Activated T-cell treated with anti-CD3 and anti-CD28 coated beads, Interleukin-2, amount 50 U/mL, for 1 hour (primary cell): Measurements from ENCODE around the gene P2RX7.
A peak's percentile ranks its signal among the peaks of the same experiment; 100 is the strongest.
"Not testable (repeated sequence)": the region's sequence is repeated elsewhere in the genome, so short reads cannot be mapped to it uniquely, and the experiment has no call there.

Source experiments
- DNase-seq: peaks from one replicate; pipeline ENCODE4 v3.0.0-alpha.2; 2020

Gene P2RX7

DNA sequence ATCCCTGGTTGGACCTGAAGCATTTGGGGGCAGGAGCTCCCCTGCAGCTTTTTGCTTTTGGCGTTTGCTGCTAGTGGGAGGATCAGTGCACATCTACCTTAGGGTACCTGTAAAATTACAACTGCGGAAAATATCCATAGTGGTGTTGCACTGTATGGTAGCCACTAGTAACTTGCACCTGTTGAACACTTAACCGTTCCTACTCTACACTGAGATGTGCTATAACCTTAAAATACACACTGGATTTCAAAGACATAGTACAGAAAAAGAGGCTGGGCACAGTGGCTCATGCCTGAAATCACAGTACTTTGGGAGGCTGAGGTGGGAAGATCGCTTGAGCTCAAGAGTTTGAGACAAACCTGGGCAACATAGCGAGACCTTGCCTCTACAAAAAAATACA lies 80.2 kb downstream of the P2RX7 start:
- DNase-seq: no peak

DNA sequence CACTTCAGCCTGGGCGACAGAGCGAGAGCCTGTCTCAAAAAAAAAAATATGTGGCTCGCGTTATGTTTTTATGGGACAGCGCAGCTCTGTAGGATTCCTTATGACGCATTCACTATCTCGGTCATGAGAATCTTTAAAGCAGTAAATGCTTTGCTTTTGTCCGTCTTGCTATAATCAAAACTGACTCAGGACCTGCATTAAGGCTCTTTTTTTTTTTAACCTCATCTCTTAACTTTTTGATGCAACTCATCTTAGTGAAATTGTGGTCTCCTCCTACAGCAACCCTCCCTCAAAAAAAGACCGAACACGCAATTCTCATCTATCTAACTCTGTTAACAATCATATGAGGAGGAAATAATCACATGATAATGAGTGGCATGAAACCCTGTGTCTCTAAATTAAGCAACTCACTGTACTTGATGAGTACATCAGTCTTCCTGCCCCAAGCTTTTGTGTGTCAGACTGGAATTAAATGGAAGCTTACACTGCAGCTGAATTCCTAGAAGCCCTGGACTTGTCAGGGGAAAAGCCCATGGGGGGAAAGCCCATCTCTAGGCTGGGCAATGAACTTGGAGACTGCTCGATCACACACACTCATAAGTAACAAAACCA lies 81.6 kb downstream of the P2RX7 start:
- DNase-seq: no peak

DNA sequence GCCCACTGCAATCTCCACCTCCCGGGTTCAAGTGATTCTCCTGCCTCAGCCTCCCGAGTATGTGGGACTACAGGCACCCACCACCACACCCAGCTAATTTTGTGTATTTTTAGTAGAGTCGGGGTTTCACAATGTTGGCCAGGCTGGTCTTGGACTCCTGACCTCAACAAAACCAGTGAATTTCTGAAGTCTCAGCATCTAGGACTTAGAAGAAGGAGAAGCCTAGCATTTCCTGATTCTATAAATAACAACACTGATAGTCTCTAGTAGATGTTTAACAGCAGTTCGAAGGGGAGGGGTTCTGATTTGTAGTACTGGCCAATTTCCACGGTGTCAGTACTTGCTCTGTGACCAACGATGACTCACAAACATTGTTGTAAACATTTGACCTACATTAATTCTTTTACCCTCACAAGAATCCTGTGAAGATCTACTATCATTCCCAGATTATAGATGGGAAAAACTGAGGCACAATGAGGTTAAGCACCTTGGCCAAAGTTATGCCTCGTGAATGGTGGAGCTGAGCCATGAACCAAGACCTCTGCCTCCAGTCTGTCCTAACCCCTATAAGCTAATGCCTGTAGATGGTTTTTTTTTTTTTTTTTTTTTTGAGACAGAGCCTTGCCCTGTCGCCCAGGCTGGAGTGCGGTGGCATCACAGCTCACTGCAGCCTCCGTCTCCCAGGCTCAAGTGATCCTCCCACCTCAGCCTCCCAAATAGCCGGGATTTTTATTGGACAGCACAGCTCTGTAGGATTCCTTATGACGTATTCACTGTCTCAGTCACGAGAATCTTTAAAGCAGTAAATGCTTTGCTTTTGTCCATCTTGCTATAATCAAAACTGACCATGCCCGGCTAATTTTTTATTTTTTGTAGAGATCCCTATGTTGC lies 82.4 kb downstream of the P2RX7 start:
- no peak for DNase-seq

DNA sequence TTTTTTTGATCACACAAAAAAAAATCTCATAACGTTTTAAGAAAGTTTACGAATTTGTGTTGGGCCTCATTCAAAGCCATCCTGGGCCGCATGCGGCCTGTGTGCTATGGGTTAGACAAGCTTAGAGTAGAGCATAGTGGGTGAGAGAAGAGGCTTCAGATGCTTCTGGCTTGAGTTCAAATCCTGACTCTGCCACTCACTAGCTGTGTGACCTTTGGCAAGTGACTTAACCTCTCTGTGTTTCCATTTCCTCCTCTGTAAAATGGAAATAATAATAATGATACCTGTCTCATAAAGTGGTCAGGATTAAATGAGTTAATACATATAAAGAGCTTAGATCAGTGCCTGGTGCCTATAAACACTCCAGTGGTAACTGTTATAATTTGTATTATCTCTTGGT lies 83.4 kb downstream of the P2RX7 start:
- DNase-seq: no peak

DNA sequence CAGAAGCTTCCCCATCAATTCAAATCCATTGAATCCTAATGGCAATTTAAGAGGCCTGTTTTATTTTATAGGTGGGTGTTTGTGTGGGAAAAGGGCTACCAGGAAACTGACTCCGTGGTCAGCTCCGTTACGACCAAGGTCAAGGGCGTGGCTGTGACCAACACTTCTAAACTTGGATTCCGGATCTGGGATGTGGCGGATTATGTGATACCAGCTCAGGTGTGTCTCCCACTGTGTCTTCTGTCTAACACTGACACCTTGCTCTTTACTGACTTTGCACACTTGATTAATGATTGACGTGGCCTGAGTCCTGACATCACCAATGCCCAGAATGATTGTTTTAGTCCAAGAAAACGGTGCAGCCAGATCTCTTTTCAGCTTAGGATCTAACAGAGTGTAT lies 84.4 kb downstream of the P2RX7 start:
- no peak for DNase-seq

DNA sequence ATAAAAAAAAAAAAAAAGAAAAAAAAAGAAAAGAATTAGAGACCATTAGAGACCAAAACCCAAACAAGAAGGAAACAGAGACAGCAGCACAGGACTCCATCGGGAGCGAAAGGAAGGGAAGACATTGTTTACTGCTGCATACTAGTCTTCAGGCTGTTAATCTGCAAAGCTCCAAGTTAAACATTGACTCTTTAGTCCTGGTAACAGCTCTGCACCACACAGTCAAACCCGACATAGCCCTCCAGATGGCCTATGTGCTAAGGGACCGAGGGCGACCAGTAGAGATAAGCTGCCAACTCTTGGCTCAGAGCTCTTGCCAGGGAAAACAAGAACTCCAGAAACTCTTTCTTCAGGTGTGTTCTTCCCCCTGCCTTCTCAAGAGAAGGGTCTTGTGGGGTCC lies 85.1 kb downstream of the P2RX7 start:
- DNase-seq: no peak

DNA sequence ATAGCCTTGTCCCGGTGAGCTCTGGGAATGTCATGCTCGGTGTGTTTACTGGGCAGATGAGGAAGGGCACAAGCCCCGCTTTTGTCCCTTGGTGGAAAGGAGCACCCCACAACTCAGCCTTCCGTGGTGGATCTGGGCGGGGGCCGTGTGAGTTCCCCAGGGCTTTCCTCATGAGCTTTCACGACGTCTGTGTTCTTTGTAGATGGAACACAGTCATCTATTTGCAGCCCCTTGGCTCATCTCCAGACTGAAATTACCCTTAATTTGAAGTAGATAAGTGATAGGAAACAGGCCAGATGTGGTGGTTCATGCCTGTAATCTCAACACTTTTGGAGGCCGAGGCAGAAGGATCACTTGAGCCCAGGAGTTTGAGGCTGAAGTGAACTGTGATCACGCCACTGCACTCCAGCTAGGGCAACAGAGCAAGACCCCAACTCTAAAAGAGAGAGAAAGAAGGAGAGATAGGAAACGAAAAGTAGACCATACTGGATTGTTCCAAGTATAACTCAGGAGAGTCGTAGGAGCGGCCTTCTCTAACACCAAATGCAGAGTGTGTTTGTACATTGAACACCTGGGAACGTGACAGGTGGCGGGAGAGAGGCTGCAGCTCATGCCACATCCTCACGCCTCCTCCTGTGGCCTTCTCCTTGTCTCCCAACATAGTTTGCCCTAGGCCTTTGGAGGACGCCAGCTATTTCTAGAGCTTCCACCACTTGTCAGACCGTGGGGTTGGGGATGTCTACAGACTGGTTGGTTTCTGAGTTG lies 86.1 kb downstream of the P2RX7 start:
- no peak for DNase-seq

DNA sequence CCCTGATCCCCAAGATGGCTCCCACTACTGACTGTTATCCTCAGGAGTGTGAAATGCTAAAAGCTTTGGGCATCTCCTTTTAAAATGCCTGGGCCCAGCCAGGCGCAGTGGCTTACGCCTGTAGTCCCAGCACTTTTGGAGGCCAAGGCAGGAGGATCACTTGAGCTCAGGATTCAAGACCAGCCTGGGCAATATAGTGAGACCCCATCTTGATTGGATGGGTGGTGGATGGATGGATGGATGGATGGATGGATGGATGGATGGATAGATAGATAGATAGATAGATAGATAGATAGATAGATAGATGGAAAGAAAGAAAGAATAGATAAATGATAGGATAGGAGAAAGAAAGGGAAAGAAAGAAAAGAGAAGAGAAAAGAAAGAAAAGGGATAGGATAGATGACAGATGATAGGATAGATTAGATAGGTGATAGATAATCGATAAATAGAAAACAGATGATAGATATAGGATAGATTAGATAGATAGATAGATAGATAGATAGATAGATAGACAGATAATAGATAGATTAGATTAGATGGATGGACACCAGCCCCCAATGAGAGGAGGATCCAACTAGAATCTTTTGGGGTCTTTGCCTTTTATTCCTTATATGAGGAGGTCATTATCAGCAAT lies 86.8 kb downstream of the P2RX7 start:
- no peak for DNase-seq

DNA sequence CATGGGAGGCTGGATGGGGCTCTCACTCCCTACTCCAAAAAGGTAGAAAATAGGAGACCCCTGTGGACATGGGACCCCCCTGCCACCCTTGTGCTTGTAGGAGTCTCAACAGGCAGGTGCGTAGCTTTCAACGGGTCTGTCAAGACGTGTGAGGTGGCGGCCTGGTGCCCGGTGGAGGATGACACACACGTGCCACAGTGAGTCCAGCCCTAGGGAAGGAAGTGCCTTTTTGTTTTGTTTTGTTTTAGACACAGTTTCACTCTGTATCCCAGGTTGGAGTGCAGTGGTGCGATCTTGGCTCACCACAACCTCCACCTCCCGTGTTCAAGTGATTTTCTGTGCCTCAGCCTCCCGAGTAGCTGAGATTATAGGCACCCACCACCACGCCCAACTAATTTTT lies 90.2 kb downstream of the P2RX7 start:
- no peak for DNase-seq

DNA sequence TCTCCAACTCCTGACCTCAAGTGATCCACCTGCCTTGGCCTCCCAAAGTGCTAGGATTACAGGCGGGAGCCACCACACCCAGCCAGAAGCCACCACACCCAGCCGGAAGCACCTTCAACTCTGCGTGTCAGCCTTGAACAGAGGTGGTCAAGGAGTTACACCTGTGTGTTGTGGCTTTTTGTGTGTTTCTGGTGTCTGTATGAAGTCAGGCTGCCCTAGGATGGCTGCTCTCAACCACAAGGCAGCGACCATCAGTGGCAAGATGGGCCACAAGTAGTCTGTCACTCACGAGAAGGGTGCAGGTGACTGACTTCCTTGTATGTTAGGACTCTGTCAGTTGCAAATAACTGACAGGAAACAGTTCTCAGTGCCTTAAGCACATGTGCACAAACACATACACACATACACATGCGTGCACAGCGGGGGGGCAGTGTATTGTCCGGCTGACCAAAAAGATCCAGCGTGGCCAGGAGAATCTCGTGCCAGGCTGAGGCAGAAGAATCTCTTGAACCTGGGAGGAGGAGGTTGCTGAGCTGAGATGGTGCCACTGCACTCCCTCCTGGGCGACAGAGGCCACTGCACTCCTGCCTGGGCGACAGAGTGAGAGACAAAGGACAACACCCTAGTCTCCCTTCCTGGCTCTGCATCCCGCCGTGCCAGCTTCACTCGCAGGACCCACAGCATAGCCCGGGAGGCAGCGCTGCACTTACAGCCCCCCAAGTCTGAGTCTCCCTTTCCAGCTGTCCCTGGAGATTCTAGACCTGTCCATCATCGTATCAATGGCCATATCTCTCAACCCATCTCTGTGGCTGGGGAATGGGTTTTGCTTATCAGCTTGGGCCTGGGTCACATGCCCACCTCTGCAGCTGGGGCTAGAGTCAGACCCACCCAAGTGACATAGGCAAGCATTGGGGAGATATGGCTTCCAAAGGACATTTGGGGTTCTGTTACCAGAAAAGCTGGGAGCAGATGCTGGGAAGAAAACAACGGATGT lies 90.9 kb downstream of the P2RX7 start:
- peak; percentile 51 for DNase-seq

DNA sequence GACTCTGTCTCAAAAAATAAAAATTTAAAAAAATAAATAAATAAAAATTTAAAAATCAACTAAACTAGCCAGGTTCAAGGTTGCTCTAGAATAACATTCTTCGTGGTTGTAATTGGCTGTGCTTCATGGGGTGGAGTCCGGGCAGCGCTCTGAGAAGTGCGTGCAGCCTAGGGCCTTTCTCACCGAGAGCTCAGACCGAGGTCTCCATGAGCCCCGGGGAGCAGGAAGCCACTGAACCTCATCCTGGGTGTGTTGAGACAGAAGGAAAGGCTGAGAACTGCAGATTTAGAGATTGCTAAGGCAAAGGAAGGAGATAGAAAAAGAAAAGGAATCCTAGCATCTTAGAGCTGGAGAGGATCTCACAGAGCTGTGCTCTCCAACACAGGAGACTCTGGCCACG lies 91.9 kb downstream of the P2RX7 start:
- peak; percentile 44 for DNase-seq

DNA sequence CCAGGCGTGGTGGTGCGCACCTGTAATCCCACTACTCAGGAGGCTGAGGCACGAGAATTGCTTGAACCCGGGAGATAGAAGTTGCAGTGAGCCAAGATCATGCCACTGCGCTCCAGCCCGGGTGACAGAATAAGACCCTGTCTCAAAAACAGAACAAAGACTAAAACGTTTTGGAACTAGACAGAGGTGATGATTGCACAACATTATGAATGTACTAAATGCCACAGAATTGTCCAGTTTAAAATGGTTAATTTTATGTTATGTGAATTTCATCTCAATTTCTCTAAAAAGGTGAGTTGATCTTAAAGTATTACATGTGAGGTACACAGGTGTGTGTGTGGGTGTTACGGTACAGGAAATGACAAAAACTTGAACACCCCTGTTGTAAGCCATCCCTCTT lies 93.7 kb downstream of the P2RX7 start:
- DNase-seq: no peak

DNA sequence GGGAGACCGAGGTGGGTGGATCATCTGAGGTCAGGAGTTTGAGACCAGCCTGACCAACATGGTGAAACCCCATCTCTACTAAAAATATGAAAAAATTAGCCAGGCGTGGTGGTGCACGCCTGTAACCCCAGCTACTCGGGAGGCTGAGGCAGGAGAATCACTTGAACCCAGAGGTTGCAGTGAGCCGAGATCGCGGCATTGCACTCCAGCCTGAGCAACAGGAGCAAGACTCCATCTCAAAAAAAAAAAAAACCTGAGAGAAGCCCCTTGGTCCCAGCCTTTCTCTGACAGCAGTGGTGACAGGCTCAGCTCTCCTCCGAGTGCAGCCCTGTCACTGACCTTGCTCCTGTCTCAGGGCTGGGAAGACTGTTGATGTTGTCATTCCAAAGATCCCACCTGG lies 94.2 kb downstream of the P2RX7 start:
- not testable (repeated sequence) for DNase-seq

DNA sequence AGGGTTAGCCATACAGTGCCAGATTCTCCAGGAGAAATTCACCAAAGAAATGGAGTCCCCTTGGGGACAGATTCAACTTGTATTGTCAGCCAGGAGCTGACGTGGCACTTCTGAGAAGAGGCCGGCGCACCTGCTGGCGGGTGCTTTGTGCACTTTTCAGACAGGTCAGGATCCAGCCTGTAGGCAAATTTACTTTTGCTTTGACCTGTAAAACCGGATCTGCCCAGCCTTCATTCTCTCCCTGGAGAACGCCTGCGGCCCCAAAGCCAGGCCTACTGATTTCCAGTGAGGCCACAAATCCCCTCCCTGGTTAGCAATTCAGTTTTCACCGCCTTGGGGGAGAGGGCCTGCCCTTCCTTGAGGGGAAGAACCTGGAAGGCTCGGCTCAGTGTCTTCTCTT lies 94.6 kb downstream of the P2RX7 start:
- no peak for DNase-seq

DNA sequence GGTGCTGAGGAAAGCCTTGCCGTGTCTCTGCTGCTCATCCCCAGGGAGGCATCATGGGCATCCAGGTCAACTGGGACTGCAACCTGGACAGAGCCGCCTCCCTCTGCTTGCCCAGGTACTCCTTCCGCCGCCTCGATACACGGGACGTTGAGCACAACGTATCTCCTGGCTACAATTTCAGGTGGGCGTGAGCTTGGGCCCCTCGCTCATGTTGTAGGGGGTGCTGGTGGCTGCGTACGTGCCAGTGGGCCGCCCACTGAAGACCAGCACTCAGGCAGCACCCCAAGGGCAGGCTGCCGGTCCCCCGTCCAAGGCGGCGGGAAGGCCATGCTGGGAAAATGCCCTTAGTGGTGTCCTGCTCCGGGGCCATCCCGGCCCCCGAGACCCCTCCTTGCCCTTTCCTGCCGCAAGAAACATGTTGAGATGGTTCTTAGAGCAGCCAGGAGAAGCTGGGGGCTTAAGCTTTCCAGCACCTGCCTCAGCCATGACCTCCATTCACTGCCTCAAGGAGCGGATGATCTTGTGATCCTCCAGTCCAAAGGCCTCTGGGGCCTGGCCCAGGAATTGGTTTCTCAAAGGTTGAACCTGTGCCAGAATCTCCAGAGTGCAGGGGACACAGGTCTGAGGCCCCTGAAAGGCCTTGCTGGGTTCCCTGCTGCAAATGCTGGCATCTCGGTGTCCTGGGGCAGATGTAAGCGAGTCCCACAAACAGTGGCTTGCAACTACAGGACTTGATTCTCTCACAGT lies 96.4 kb downstream of the P2RX7 start:
- DNase-seq: no peak

DNA sequence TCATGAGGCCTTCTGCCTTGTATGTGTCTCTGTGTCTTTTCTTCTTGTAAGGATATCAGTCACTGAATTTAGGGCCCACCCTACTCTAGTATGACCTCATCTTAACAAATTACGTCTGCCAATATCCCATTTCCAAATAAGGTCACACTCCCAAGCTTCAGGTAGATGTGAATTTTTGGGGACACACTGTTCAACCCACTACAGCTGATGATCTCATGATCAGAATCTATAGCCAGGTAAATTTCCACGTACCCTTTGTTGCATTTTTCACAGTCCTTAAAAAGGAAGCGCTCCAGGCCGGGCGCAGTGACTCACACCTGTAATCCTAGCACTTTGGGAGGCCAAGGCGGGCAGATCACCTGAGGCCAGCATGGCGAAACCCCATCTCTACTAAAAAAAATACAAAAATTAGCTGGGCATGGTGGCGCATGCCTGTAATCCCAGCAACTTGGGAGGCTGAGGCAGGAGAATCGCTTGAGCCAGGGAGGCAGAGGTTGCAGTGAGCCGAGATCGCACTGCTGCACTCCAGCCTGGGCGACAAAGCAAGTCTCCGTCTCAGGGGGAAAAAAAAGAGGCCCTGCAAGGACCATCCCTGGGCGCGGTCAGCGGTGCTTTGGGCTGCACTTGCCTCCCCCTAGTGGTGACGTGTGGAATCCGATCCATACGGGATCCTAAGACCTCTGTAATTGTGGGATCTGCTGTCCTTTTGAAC lies 97.3 kb downstream of the P2RX7 start:
- peak; percentile 61 for DNase-seq

DNA sequence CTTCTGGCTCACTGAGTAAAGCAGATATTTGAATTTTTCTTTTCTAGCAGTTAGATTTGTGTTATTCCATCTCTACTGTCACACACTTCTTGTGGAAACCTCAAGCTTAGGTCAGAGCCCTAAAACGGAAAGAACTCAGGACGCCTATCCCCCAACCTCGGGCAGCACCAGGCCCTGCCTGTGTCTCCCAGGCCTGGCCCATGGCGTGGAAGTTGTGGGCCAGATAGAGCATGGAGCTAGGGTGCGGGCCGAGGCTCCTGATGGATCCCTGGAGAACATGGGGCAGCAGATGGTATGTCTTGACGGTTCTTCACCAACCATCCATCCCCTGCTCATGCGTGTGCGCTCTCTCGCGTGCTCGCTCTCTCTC lies 97.8 kb downstream of the P2RX7 start:
- no peak for DNase-seq

DNA sequence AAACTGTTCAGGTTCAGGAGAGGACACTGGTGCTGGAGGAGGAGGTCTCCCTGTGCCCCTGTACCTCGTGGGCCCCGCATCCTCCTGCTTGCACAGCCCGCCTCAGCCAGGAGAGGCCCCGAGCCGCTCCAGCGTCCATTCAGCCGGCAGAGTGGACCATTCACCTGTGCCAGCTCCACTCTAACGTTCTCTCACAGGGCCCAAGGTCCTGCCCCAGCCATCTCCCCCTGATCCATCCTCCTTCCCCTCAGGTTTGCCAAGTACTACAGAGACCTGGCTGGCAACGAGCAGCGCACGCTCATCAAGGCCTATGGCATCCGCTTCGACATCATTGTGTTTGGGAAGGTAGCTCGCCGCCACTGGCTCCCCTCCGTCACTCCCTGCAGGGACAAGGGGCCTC lies 99.5 kb downstream of the P2RX7 start:
- no peak for DNase-seq

DNA sequence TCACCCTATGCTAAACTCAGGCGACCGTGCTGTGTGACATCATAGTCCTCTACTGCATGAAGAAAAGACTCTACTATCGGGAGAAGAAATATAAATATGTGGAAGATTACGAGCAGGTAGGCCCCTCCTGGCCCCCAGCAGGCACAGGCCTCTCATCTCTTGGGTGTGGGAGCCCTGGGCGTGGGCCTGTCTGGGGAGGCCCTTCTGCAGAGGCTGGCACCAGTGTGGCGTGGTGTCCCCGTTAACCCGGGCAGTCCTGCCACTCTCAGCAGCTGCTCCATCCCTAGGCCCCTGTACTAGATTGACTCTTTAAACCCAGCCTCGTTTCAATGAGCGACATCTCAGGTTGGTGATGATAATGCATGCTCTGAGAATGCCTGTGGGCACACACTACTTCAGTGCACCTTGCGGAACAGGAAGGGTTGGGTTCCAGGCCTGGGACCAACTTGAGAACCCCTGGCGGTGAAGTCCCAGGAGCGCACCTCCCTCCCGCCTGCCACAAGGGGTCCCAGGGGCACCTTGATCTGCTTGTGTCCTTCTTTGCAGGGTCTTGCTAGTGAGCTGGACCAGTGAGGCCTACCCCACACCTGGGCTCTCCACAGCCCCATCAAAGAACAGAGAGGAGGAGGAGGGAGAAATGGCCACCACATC lies 100.4 kb downstream of the P2RX7 start:
- DNase-seq: no peak

DNA sequence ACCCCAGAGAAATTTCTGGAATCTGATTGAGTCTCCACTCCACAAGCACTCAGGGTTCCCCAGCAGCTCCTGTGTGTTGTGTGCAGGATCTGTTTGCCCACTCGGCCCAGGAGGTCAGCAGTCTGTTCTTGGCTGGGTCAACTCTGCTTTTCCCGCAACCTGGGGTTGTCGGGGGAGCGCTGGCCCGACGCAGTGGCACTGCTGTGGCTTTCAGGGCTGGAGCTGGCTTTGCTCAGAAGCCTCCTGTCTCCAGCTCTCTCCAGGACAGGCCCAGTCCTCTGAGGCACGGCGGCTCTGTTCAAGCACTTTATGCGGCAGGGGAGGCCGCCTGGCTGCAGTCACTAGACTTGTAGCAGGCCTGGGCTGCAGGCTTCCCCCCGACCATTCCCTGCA lies 100.9 kb downstream of the P2RX7 start:
- no peak for DNase-seq
